PFSK-1 (cell line): ENCODE results near the gene SORL1-AS1.

ENCODE experiments used
- POLR2AphosphoS5 ChIP-seq: IDR thresholded peaks from 2 replicates; pipeline ENCODE4 v1.6.1; 2012; ENCODE audit warnings: low read depth, mild to moderate bottlenecking, control low read depth, low read length, moderate library complexity
- REST ChIP-seq, 2 experiments: IDR thresholded peaks; 2 replicates each; pipeline versions ENCODE4 v1.6.1 to v1.8.0; 2011 to 2012; ENCODE audit warnings: low read depth in 2 of 2, low read length in 2 of 2, control low read depth in 1 of 2, inconsistent platforms in 1 of 2, mild to moderate bottlenecking in 1 of 2, moderate library complexity in 1 of 2; ENCODE audit not compliant: insufficient read depth in 1 of 2
- SIN3A ChIP-seq: IDR thresholded peaks from 2 replicates; pipeline ENCODE4 v1.6.1; 2012; ENCODE audit warnings: mild to moderate bottlenecking, low read length, moderate library complexity, borderline replicate concordance; ENCODE audit not compliant: insufficient read depth

- TF ChIP-seq POLR2AphosphoS5: no peak
- TF ChIP-seq REST (IDR thresholded peaks at IDR 0.05; ENCODE audit: insufficient read depth in 1 of 2, low read depth in 2 of 2, low read length in 2 of 2): no peak
- no peak for TF ChIP-seq SIN3A
Observed at GRCh38 chr11:121435551-121436511, 16.9 kb downstream of the SORL1-AS1 start.
